A172 (cell line): ENCODE results near the gene PRR3. TPM values are rescaled to one million over a fixed set of nuclear protein-coding genes. Genes with fewer than 3 reads are reported as not detected.

ENCODE experiments used
- DNase-seq: peaks from one replicate; pipeline ENCODE4 v3.0.0-alpha.2; 2015; ENCODE audit warnings: low spot score
- total RNA-seq: library from RNA; depleted of rRNA; stranded (reverse); fragments of >200 nt; shearing (Covaris generic); gene quantifications from 2 replicates; pipeline ENCODE4 v1.2.3, GENCODE V29; 2014; rRNA removed

PRR3 gene
- total RNA-seq, 1 experiment from 2014 or later: 5.5 TPM

- peak; percentile 22 for DNase-seq
Measured at GRCh38 chr6:30612687-30613248, 55.7 kb downstream of the PRR3 start.

Other genes starting within 250 kb of the PRR3 start
- gene TRIM39, start 230.4 kb upstream of the PRR3 start, total RNA-seq: 7.9 and 24.0 TPM in 2 replicates
- 48.7 and 124 TPM in 2 replicates for gene RPP21, start 212.1 kb upstream of the PRR3 start, total RNA-seq
- gene HLA-E, start 67.8 kb upstream of the PRR3 start, total RNA-seq: 86.1 and 89.5 TPM in 2 replicates
- 15.0 and 28.2 TPM in 2 replicates for gene GNL1, start 806 bp upstream of the PRR3 start, total RNA-seq
- 45.6 and 45.7 TPM in 2 replicates for gene ABCF1, start 14.1 kb downstream of the PRR3 start, total RNA-seq
- 22.6 and 28.2 TPM in 2 replicates for gene PPP1R10, start 59.9 kb downstream of the PRR3 start, total RNA-seq
- 76.8 and 82.8 TPM in 2 replicates for gene MRPS18B, start 60.5 kb downstream of the PRR3 start, total RNA-seq
- 2.4 and 5.9 TPM in 2 replicates for gene ATAT1, start 69.6 kb downstream of the PRR3 start, total RNA-seq
- gene C6orf136, start 89.8 kb downstream of the PRR3 start, total RNA-seq: 4.8 and 6.1 TPM in 2 replicates
- gene DHX16, start 115.7 kb downstream of the PRR3 start, total RNA-seq: 30.4 and 36.1 TPM in 2 replicates
- 62.3 and 66.2 TPM in 2 replicates for gene PPP1R18, start 129.3 kb downstream of the PRR3 start, total RNA-seq
- gene NRM, start 133.7 kb downstream of the PRR3 start, total RNA-seq: 13.2 and 14.0 TPM in 2 replicates
- 4.8 and 7.6 TPM in 2 replicates for gene MDC1, start 160.0 kb downstream of the PRR3 start, total RNA-seq
- gene TUBB, start 163.1 kb downstream of the PRR3 start, total RNA-seq: 1,118 and 1,364 TPM in 2 replicates
- 163 and 165 TPM in 2 replicates for gene FLOT1, start 185.4 kb downstream of the PRR3 start, total RNA-seq
- 61.1 and 63.2 TPM in 2 replicates for gene IER3, start 187.3 kb downstream of the PRR3 start, total RNA-seq